ENCODE measurements around the gene HLA-E.
A peak's percentile ranks its signal among the peaks of the same experiment; 100 is the strongest.
"Not testable (repeated sequence)": the region's sequence is repeated elsewhere in the genome, so short reads cannot be mapped to it uniquely, and the experiment has no call there.

HLA-E gene

GRCh38 chr6:30481211-30481964 is 7.9 kb upstream of the HLA-E start:
- DNase-seq: peak in 1 of 2 experiments; percentile 11

GRCh38 chr6:30481965-30482644 is 7.2 kb upstream of the HLA-E start:
- DNase-seq: peak; percentile 31 to 69

- peak; percentile 8 to 44 for DNase-seq
Observed at GRCh38 chr6:30483677-30484279, 5.5 kb upstream of the HLA-E start.

- no peak for DNase-seq
Observed at GRCh38 chr6:30485236-30485635, 4.1 kb upstream of the HLA-E start.

GRCh38 chr6:30487926-30488325 is 1.4 kb upstream of the HLA-E start:
- DNase-seq: no peak

GRCh38 chr6:30488697-30489080 is 620 bp upstream of the HLA-E start:
- not testable (repeated sequence) for DNase-seq

- DNase-seq: no peak
Observed at GRCh38 chr6:30490026-30490876, 942 bp downstream of the HLA-E start.

- DNase-seq: not testable (repeated sequence)
Observed at GRCh38 chr6:30491291-30491953, 2.1 kb downstream of the HLA-E start.

- no peak for DNase-seq
Observed at GRCh38 chr6:30491991-30492952, 3.0 kb downstream of the HLA-E start.

GRCh38 chr6:30493643-30494250 is 4.4 kb downstream of the HLA-E start:
- no peak for DNase-seq

- DNase-seq: no peak
Observed at GRCh38 chr6:30494291-30494861, 5.1 kb downstream of the HLA-E start.

- not testable (repeated sequence) for DNase-seq
Observed at GRCh38 chr6:30495060-30495459, 5.8 kb downstream of the HLA-E start.

GRCh38 chr6:30495993-30496392 is 6.7 kb downstream of the HLA-E start:
- no peak for DNase-seq

- not testable (repeated sequence) for DNase-seq
Observed at GRCh38 chr6:30497261-30497599, 7.9 kb downstream of the HLA-E start.

GRCh38 chr6:30497714-30498113 is 8.4 kb downstream of the HLA-E start:
- DNase-seq: no peak

- not testable (repeated sequence) for DNase-seq
Observed at GRCh38 chr6:30498705-30499104, 9.4 kb downstream of the HLA-E start.

GRCh38 chr6:30500421-30501355 is 11.4 kb downstream of the HLA-E start:
- no peak for DNase-seq

GRCh38 chr6:30507849-30508827 is 18.8 kb downstream of the HLA-E start:
- DNase-seq: no peak

All from NCI-H1930 (cell line).